Adrenal gland (tissue), 12 donors: ENCODE results near the gene TRIM38. TPM values are rescaled to one million over a fixed set of nuclear protein-coding genes. Genes with fewer than 3 reads are reported as not detected.

Experiments used
- DNase-seq, 7 donors: peaks; one replicate each; pipeline ENCODE4 v3.0.0-alpha.2; 2019 to 2020
- H3K27ac ChIP-seq, 5 donors: fragments of 200-600 bp; sonication (generic) in 4 of 5; 1 replicate in 3 of 5; 2 replicates in 2 of 5; pipeline versions ENCODE4 v1.5.1 to v1.8.0; 2016 to 2020; ENCODE audit warnings: mild to moderate bottlenecking in 1 of 5
- H3K27me3 ChIP-seq: fragments of 200-600 bp; 2 replicates; pipeline ENCODE4 v1.8.0; 2021
- H3K36me3 ChIP-seq, 2 donors: fragments of 200-600 bp; replicated peaks in 1 of 2; 1 replicate in 1 of 2; 2 replicates in 1 of 2; pipeline versions ENCODE4 v1.5.1 to v1.8.0; 2018 to 2022
- H3K4me1 ChIP-seq, 2 donors: fragments of 200-600 bp; replicated peaks in 1 of 2; 1 replicate in 1 of 2; 2 replicates in 1 of 2; pipeline versions ENCODE4 v1.5.1 to v1.8.0; 2018 to 2021
- H3K4me3 ChIP-seq, 4 donors: fragments of 200-600 bp; sonication (generic) in 3 of 4; one replicate each; pipeline ENCODE4 v1.5.1; 2016 to 2018
- H3K9me3 ChIP-seq, 3 donors: fragments of 200-600 bp; sonication (generic) in 1 of 3; replicated peaks in 1 of 3; 1 replicate in 2 of 3; 2 replicates in 1 of 3; pipeline versions ENCODE4 v1.5.1 to v1.8.0; 2016 to 2021
- POLR2A ChIP-seq, 2 donors: fragments of 450-650 bp; IDR thresholded peaks; one replicate each; pipeline ENCODE4 v1.6.1; 2017; ENCODE audit warnings: antibody characterized with exemption in 2 of 2, mild to moderate bottlenecking in 2 of 2, moderate library complexity in 1 of 2
- WGBS, 4 donors: extraction: QIAGEN DNeasy Blood & Tissue Kit in 2 of 4; methylation state at CpG; one replicate each; pipeline versions ENCODE4 v1.1.5 to v1.1.7; 2013 to 2017; 5-methylcytosine and 5-hydroxymethylcytosine counted together
- intact Hi-C, 2 donors: fragments of 100-400 bp; cut with DNase I; formaldehyde crosslinking; loops; one replicate each; pipeline versions ENCODE4 v1.14.1 to v1.15.0; 2022 to 2023
- polyA plus RNA-seq, 3 donors: library from polyadenylated mRNA; stranded (reverse); fragments of 200-250 nt in 2 of 3; fragments of 350-450 nt in 1 of 3; fragmentation: Illumina TruSeq in 1 of 3; extraction: RNeasy Lipid Tissue Mini Kit (QIAGEN cat#74804) in 1 of 3; gene quantifications; one replicate each; pipeline ENCODE4 v1.2.3, GENCODE V29; 2013 to 2014
- total RNA-seq, 9 donors: library from RNA; depleted of rRNA in 4 of 9; stranded (reverse); fragments of >200 nt in 4 of 9; fragments of 120-200 nt in 1 of 9; fragmentation: NEBNext Ultra II Directional in 1 of 9; extraction: Animal tissue kit (Norgen Biotek cat#: 25700) in 1 of 9; gene quantifications; one replicate each; pipeline versions ENCODE4 v1.1.0 to v1.2.4, GENCODE V29; 2013 to 2023
- TF ChIP-seq, protein P1 (sequence below), 6 experiments: fragments of 450-650 bp in 4 of 6; fragments of 200-600 bp in 2 of 6; sonication (generic) in 1 of 6; IDR thresholded peaks; 1 replicate in 5 of 6; 2 replicates in 1 of 6; pipeline versions ENCODE4 v1.5.1 to v1.8.0; 2016 to 2021; ENCODE audit warnings: antibody characterized with exemption in 6 of 6, mild to moderate bottlenecking in 2 of 6, moderate library complexity in 1 of 6
- donor health status: healthy with polysubstance abuse.
- donor health status: Bipolar disorder and iron deficiency.
- donor health status: DM: yes; HTN: yes; CAD: no.
- donor health status: DM: no; HTN: no; CAD: no.
- donor health status: DM: no; HTN: no; CAD: no.
- donor health status: DM: yes; HTN: yes; CAD: no.

Gene TRIM38
- total and polyA plus RNA-seq, 12 donors: 5.7 to 15.6 (median 9.8) TPM

DNA sequence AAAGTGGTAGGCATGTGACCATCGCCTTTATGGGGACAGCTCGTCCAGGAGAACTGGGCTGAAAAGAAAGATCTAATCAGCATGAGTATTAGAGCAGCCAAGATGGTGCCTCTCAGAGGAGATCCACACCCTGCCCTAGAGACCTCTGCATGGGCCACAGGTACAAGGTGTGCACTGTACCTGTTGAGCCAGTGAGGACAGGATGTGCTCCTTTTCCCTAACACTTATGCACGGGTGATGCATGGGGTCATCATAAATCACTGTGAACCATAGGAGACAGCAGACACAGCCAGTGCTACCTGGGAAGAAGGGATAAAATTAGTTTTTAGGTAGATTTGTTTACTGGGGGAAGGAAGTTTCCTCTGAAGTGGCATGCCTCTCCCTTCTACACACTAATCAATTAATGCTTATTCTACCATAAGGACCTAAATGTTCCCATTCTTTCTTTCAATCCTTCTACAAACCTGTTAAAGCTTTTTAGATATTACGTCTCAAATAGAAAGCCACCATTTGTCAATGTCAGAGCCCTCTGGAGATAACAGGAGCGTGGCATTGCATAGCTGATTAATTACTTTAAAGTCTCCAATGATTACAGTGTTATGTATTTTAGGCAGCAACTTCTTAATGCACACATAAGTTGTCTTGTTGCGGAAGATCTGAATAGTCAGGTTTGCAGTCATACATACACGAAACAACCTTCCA lies 45.7 kb upstream of the TRIM38 start:
- H3K4me1 ChIP-seq: no peaks in the 10 kb centered on the region
- no peak for DNase-seq
- TF ChIP-seq, protein P1, sequence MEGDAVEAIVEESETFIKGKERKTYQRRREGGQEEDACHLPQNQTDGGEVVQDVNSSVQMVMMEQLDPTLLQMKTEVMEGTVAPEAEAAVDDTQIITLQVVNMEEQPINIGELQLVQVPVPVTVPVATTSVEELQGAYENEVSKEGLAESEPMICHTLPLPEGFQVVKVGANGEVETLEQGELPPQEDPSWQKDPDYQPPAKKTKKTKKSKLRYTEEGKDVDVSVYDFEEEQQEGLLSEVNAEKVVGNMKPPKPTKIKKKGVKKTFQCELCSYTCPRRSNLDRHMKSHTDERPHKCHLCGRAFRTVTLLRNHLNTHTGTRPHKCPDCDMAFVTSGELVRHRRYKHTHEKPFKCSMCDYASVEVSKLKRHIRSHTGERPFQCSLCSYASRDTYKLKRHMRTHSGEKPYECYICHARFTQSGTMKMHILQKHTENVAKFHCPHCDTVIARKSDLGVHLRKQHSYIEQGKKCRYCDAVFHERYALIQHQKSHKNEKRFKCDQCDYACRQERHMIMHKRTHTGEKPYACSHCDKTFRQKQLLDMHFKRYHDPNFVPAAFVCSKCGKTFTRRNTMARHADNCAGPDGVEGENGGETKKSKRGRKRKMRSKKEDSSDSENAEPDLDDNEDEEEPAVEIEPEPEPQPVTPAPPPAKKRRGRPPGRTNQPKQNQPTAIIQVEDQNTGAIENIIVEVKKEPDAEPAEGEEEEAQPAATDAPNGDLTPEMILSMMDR (IDR thresholded peaks at IDR 0.05): no peak
- TF ChIP-seq POLR2A (IDR thresholded peaks at IDR 0.05): no peak
- H3K9me3 ChIP-seq: no peaks in the 10 kb centered on the region
- no peak overlapping the region for H3K27ac ChIP-seq
- H3K4me3 ChIP-seq: no peak overlapping the region
- peaks cover 9% of the 10 kb centered on the region for H3K27me3 ChIP-seq
- WGBS, 4 donors: 73 to 79% (median 74%) methylated on average over 7 of the region's 7 CpGs
- H3K36me3 ChIP-seq: no peaks in the 10 kb centered on the region
- intact Hi-C loops: no loop called here

DNA sequence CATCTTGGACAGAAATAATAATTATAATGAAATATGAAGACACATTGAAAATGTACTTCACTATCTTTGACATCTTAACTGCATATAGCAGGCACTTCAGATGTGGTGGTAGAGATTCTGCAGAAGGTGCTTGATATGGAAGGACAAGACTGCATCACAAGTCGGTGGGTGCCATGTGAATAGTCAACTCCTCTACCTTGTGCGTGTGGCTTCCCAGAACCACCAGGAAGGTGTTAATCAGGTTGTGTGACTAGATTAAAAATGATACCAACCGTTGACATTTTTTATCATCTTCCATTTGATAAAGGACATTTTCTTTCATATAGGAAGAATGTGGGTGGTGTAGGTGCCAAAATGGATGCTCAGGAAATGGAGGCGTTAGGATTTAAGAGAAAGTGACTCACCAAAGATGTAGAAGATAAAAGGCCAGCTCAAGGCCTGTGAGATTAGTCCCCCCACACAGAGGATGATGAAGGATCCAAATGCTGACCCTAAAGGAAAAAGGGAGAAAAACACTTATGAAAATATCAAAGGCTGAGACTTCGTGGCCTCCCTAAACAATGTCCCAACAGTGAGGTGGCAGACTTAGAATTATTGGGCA lies 44.4 kb upstream of the TRIM38 start:
- Histone ChIP-seq H3K4me1 (no peaks in the 10 kb centered on the region), H3K9me3 (no peaks in the 10 kb centered on the region), H3K27me3 (peaks cover 9% of the 10 kb centered on the region), H3K27ac (no peak overlapping the region), H3K36me3 (no peaks in the 10 kb centered on the region), H3K4me3 (no peak overlapping the region)
- DNase-seq: no peak
- intact Hi-C loops: no loop called here
- WGBS, 4 donors: 76 to 82% (median 77%) methylated on average over 5 of the region's 5 CpGs
- TF ChIP-seq, protein P1 (IDR thresholded peaks at IDR 0.05): no peak
- TF ChIP-seq POLR2A (IDR thresholded peaks at IDR 0.05): no peak

DNA sequence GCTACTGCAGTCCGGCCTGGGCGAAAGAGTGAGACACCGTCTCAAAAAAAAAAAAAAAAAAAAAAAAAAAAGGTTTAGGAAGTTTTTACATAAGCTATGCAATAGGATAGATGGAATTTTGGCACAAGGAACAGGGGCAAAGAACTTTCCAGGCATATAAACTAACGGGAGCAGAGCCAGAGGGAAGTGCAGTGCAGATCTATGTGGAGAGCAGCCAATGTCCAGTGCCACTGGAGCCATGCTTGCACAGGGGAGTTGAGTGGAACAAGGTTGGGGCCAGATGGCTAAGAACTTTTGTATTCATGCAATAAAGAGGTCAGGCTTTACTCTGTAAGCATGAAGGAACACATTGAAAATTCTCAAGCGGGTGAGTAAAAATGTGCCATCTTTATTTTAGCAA lies 42.9 kb upstream of the TRIM38 start:
- Histone ChIP-seq H3K4me1 (no peaks in the 10 kb centered on the region), H3K4me3 (no peak overlapping the region), H3K9me3 (no peaks in the 10 kb centered on the region), H3K27ac (no peak overlapping the region), H3K27me3 (peaks cover 9% of the 10 kb centered on the region), H3K36me3 (no peaks in the 10 kb centered on the region)
- TF ChIP-seq, protein P1 (IDR thresholded peaks at IDR 0.05): no peak
- TF ChIP-seq POLR2A (IDR thresholded peaks at IDR 0.05): no peak
- intact Hi-C loops: no loop called here
- WGBS, 4 donors: 84 to 94% (median 89%) methylated on average over 5 of the region's 5 CpGs
- DNase-seq: no peak

DNA sequence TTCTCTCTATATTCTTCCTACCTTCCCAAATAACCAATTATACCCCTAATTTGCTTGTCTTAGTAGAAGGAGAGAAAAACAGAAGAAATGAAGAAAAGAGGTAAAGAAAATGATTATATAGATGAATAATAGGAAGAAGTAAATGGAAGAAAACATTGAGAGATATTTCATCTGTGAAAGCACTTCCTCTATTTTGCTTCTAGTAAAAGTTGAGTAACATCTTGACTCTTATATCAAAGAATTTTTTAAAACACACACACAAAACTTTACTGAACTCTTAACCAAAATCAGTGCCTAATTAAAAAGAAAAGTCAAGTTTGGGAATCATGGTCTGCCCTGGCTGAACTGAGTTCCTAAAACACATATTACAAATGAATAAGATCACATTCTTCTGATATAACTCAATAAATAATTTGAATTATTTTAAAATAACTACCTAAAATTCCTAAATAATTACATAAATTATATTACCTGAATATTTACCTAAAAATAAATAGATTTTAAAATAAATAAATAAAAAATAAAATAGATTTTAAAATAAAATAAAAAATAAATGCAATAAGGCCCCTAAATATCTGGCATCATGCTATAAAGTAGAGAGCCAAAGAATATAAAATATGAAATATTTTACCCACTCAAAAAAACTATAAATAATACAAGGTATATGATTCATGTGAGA lies 40.9 kb upstream of the TRIM38 start:
- intact Hi-C loops: no loop called here
- H3K4me3 ChIP-seq: no peak overlapping the region
- H3K9me3 ChIP-seq: no peaks in the 10 kb centered on the region
- H3K27ac ChIP-seq: no peak overlapping the region
- no peak for DNase-seq
- TF ChIP-seq POLR2A (IDR thresholded peaks at IDR 0.05): no peak
- TF ChIP-seq, protein P1 (IDR thresholded peaks at IDR 0.05): no peak
- H3K4me1 ChIP-seq: no peaks in the 10 kb centered on the region
- no peaks in the 10 kb centered on the region for H3K36me3 ChIP-seq
- H3K27me3 ChIP-seq: no peaks in the 10 kb centered on the region
